HG02759 (cell line): ENCODE results near the gene FCRL4.
A peak's percentile ranks its signal among the peaks of the same experiment; 100 is the strongest.
"Not testable (repeated sequence)": the region's sequence is repeated elsewhere in the genome, so short reads cannot be mapped to it uniquely, and the experiment has no call there.

ENCODE experiments used
- ATAC-seq: cut with Tn5 transposase; IDR thresholded peaks from one replicate; pipeline ENCODE4 v1.9.1; 2021; ENCODE audit warnings: mild to moderate bottlenecking, moderate library complexity; ENCODE audit not compliant: unreplicated experiment

FCRL4 gene

GRCh38 chr1:157551694-157552693, 45.9 kb downstream of the FCRL4 start, which contains the start of gene FCRL5:
FCRL5 (minus strand) TSS chr1:157552515; CDS start chr1:157552362, 153 bp downstream.
- peak; percentile 76 for ATAC-seq

GRCh38 chr1:157548081-157548480, 49.8 kb downstream of the FCRL4 start:
- not testable (repeated sequence) for ATAC-seq

GRCh38 chr1:157542676-157543075, 55.2 kb downstream of the FCRL4 start:
- ATAC-seq, result no peak

GRCh38 chr1:157540852-157541251, 57.0 kb downstream of the FCRL4 start:
- ATAC-seq, result no peak

GRCh38 chr1:157540160-157540748, 57.6 kb downstream of the FCRL4 start:
- ATAC-seq, result no peak

- no peak for ATAC-seq
Measured at GRCh38 chr1:157539568-157539967, 58.3 kb downstream of the FCRL4 start.

GRCh38 chr1:157532569-157532968, 65.3 kb downstream of the FCRL4 start:
- no peak for ATAC-seq

- peak; percentile 61 for ATAC-seq
Measured at GRCh38 chr1:157523774-157524493, 74.0 kb downstream of the FCRL4 start.
